OCI-LY3 (cell line): Measurements from ENCODE around the gene ABI3BP.

Experiments
- H2AFZ ChIP-seq: fragments of 200-600, 300-600 bp; shearing (Covaris generic); 2 replicates; pipeline ENCODE4 v1.6.0; 2014; ENCODE audit warnings: antibody characterized with exemption, low read depth, low read length
- H3K27ac ChIP-seq: fragments of 200-600, 300-600 bp; sonication (generic); 2 replicates; pipeline ENCODE4 v1.5.1; 2014; ENCODE audit warnings: mild to moderate bottlenecking, low read length, moderate library complexity, mixed read lengths
- H3K27me3 ChIP-seq: fragments of 200-600, 300-600 bp; sonication (generic); 2 replicates; pipeline ENCODE4 v1.6.1; 2014; ENCODE audit warnings: low read depth, low read length, mixed read lengths
- H3K36me3 ChIP-seq: fragments of 200-600, 300-600 bp; sonication (generic); replicated peaks from 2 replicates; pipeline ENCODE3; 2014; ENCODE audit warnings: low read depth, low read length, mixed read lengths
- H3K4me1 ChIP-seq: fragments of 300-600, 200-600 bp; sonication (generic); 2 replicates; pipeline ENCODE4 v1.6.1; 2014; ENCODE audit warnings: low read length, mixed read lengths
- H3K4me2 ChIP-seq: fragments of 200-600, 300-600 bp; sonication (generic); 2 replicates; pipeline ENCODE4 v1.6.1; 2014; ENCODE audit warnings: low read length, mixed read lengths
- H3K4me3 ChIP-seq: fragments of 300-600, 200-600 bp; sonication (generic); 2 replicates; pipeline ENCODE4 v1.5.1; 2014; ENCODE audit warnings: antibody characterized with exemption, mild to moderate bottlenecking, low read length, moderate library complexity
- H3K79me2 ChIP-seq: fragments of 300-600, 200-600 bp; shearing (Covaris generic); 2 replicates; pipeline ENCODE4 v1.6.1; 2014; ENCODE audit warnings: mild to moderate bottlenecking, low read length, mixed read lengths
- H3K9ac ChIP-seq: fragments of 300-600, 200-600 bp; shearing (Covaris generic); 2 replicates; pipeline ENCODE4 v1.6.0; 2014; ENCODE audit warnings: mild to moderate bottlenecking, low read length, moderate library complexity
- H3K9me3 ChIP-seq: fragments of 200-600, 300-600 bp; shearing (Covaris generic); 2 replicates; pipeline ENCODE4 v1.6.1; 2014; ENCODE audit warnings: low read length, mixed read lengths; ENCODE audit not compliant: insufficient read depth
- H4K20me1 ChIP-seq: fragments of 200-600, 300-600 bp; sonication (generic); 2 replicates; pipeline ENCODE4 v1.6.1; 2016; ENCODE audit warnings: low read length, mixed read lengths; ENCODE audit not compliant: insufficient read depth
- CTCF ChIP-seq: fragments of 200-600, 300-600 bp; sonication (generic); IDR thresholded peaks from 2 replicates; pipeline ENCODE4 v1.5.1; 2014; ENCODE audit warnings: antibody characterized with exemption, low read length, low read depth
- EZH2phosphoT487 ChIP-seq: fragments of 200-600 bp; shearing (Covaris generic); IDR thresholded peaks from 2 replicates; pipeline ENCODE4 v1.6.1; 2018; ENCODE audit warnings: antibody characterized with exemption, mixed run types, low read depth

ABI3BP gene

GRCh38 chr3:100782906-100783305 is 210.3 kb downstream of the ABI3BP start:
- Histone ChIP-seq H3K4me1 (no peaks in the 10 kb centered on the region), H3K79me2 (no peaks in the 10 kb centered on the region), H3K4me3 (no peak overlapping the region), H2AFZ (no peak overlapping the region), H3K9ac (no peak overlapping the region), H3K4me2 (no peak overlapping the region), H3K36me3 (no peaks in the 10 kb centered on the region), H4K20me1 (no peaks in the 10 kb centered on the region), H3K9me3 (no peaks in the 10 kb centered on the region), H3K27me3 (no peaks in the 10 kb centered on the region), H3K27ac (no peak overlapping the region)
- TF ChIP-seq EZH2phosphoT487 (no peak), CTCF (no peak)

- Histone ChIP-seq H3K79me2 (no peaks in the 10 kb centered on the region), H3K4me3 (no peak overlapping the region), H3K9ac (no peak overlapping the region)
Observed at GRCh38 chr3:100782348-100782747, 210.9 kb downstream of the ABI3BP start.

GRCh38 chr3:100781301-100781700 is 211.9 kb downstream of the ABI3BP start:
- Histone ChIP-seq H3K9me3 (no peaks in the 10 kb centered on the region), H4K20me1 (no peaks in the 10 kb centered on the region), H3K27me3 (no peaks in the 10 kb centered on the region), H3K9ac (no peak overlapping the region), H3K79me2 (no peaks in the 10 kb centered on the region), H3K4me1 (no peaks in the 10 kb centered on the region), H3K36me3 (no peaks in the 10 kb centered on the region), H3K4me3 (no peak overlapping the region), H2AFZ (no peak overlapping the region), H3K4me2 (no peak overlapping the region), H3K27ac (no peak overlapping the region)
- TF ChIP-seq EZH2phosphoT487 = no peak
- no peak for TF ChIP-seq CTCF

More at GRCh38 chr3:100782348-100782747, 210.9 kb downstream of the ABI3BP start:
- TF ChIP-seq EZH2phosphoT487 = no peak
- TF ChIP-seq CTCF = no peak
- Histone ChIP-seq H2AFZ (no peak overlapping the region), H3K27ac (no peak overlapping the region), H4K20me1 (no peaks in the 10 kb centered on the region), H3K9me3 (no peaks in the 10 kb centered on the region), H3K27me3 (no peaks in the 10 kb centered on the region), H3K36me3 (no peaks in the 10 kb centered on the region), H3K4me2 (no peak overlapping the region), H3K4me1 (no peaks in the 10 kb centered on the region)

- Histone ChIP-seq H3K27me3 (no peaks in the 10 kb centered on the region), H3K4me2 (no peak overlapping the region), H3K9me3 (no peaks in the 10 kb centered on the region), H4K20me1 (no peaks in the 10 kb centered on the region), H3K9ac (no peak overlapping the region), H3K27ac (no peak overlapping the region), H3K4me1 (no peaks in the 10 kb centered on the region), H2AFZ (no peak overlapping the region), H3K4me3 (no peak overlapping the region), H3K36me3 (no peaks in the 10 kb centered on the region), H3K79me2 (no peaks in the 10 kb centered on the region)
- TF ChIP-seq EZH2phosphoT487 = no peak
- TF ChIP-seq CTCF = no peak
Observed at GRCh38 chr3:100780071-100780622, 213.1 kb downstream of the ABI3BP start.
